A549 (cell line): ENCODE results near the gene ZGPAT. TPM values are rescaled to one million over a fixed set of nuclear protein-coding genes. Genes with fewer than 3 reads are reported as not detected.

Source experiments
- ATAC-seq, 2 experiments: fragments of 200-7000 bp in 1 of 2; fragments of >200 bp in 1 of 2; cut with Nextera tagmentation in 1 of 2; cut with Tn5 transposase in 1 of 2; 3 replicates each; pipeline versions ENCODE4 v1.8.0 to v1.9.1; 2018 to 2020; ENCODE audit warnings: mild to moderate bottlenecking in 1 of 2, moderate library complexity in 1 of 2
- CTCF ChIA-PET: fragments of 300-600 bp; sonication (Branson Sonifier 250); formaldehyde crosslinking; extraction: SDS; loops from one replicate; lab custom pipeline; 2021; ENCODE audit warnings: antibody characterized with exemption, inconsistent platforms; lab: Yijun Ruan, JAX
- POLR2A ChIA-PET: fragments of 350-600 bp; formaldehyde crosslinking; extraction: SDS; loops from one replicate; lab custom pipeline; 2021; ENCODE audit warnings: antibody characterized with exemption, inconsistent platforms; lab: Yijun Ruan, JAX
- DNase-seq, 2 experiments: peaks; one replicate each; pipeline versions ENCODE4 v3.0.0 to v3.0.0-alpha.2; 2011 to 2016; ENCODE audit warnings: low read depth in 1 of 2, low spot score in 1 of 2
- FAIRE-seq: peaks from 2 replicates; lab custom pipeline; 2011; peaks lifted over from hg19 to GRCh38; lab: Jason Lieb, UNC
- H3K27ac ChIP-seq, 2 experiments: fragments of >200 bp; sonication (Bioruptor Twin); formaldehyde crosslinking; 3 replicates each; pipeline ENCODE4 v1.5.1; 2016 to 2017
- H3K4me1 ChIP-seq: fragments of >200 bp; sonication (Bioruptor Twin); formaldehyde crosslinking; 3 replicates; pipeline ENCODE4 v1.6.1; 2016
- H3K4me2 ChIP-seq: fragments of >200 bp; sonication (Bioruptor Twin); formaldehyde crosslinking; 3 replicates; pipeline ENCODE4 v1.6.1; 2016
- H3K4me3 ChIP-seq: fragments of >200 bp; sonication (Bioruptor Twin); formaldehyde crosslinking; 3 replicates; pipeline ENCODE4 v1.5.1; 2016
- H3K9me3 ChIP-seq: fragments of >200 bp; sonication (Bioruptor Twin); formaldehyde crosslinking; 3 replicates; pipeline ENCODE4 v1.6.1; 2016
- ATOH8 ChIP-seq: fragments of 250-450 bp; sonication (Bioruptor Pico); IDR thresholded peaks from 2 replicates; pipeline ENCODE4 v1.5.0; 2020; ENCODE audit warnings: low read depth, mild to moderate bottlenecking, moderate library complexity
- BCL3 ChIP-seq: fragments of >200 bp; sonication (Bioruptor Twin); formaldehyde crosslinking; IDR thresholded peaks from 3 replicates; pipeline ENCODE4 v1.6.1; 2016
- BHLHE40 ChIP-seq: IDR thresholded peaks from 2 replicates; pipeline ENCODE4 v1.6.1; 2012; ENCODE audit warnings: low read depth, low read length, inconsistent platforms
- CBX8 ChIP-seq: fragments of 200-600 bp; sonication (generic); IDR thresholded peaks from 2 replicates; pipeline ENCODE4 v1.6.1; 2016
- HOXB5 ChIP-seq: fragments of 250-450 bp; sonication (Bioruptor Pico); IDR thresholded peaks from 2 replicates; pipeline ENCODE4 v1.5.0; 2020; ENCODE audit warnings: mild to moderate bottlenecking, moderate library complexity
- JUN ChIP-seq, 2 experiments: fragments of >200 bp; sonication (Bioruptor Twin); formaldehyde crosslinking; IDR thresholded peaks; 2 replicates in 1 of 2; 3 replicates in 1 of 2; pipeline ENCODE4 v1.6.1; 2016 to 2017
- MAX ChIP-seq: IDR thresholded peaks from 2 replicates; pipeline ENCODE4 v1.6.1; 2012
- MYC ChIP-seq: IDR thresholded peaks from 2 replicates; pipeline ENCODE4 v1.6.1; 2012; ENCODE audit warnings: mild to moderate bottlenecking, inconsistent platforms, low read length, improper control_type of control experiment, borderline replicate concordance
- RAD21 ChIP-seq, 2 experiments: fragments of >200 bp in 1 of 2; sonication (Bioruptor Twin) in 1 of 2; formaldehyde crosslinking in 1 of 2; IDR thresholded peaks in 1 of 2; conservative IDR thresholded peaks in 1 of 2; 2 replicates in 1 of 2; 3 replicates in 1 of 2; pipeline ENCODE4 v1.6.1; 2012 to 2018; ENCODE audit warnings: inconsistent platforms in 1 of 2
- RARB ChIP-seq: fragments of 250-450 bp; sonication (Bioruptor Pico); IDR thresholded peaks from 2 replicates; pipeline ENCODE4 v1.8.0; 2021; ENCODE audit warnings: mild to moderate bottlenecking, moderate library complexity
- RFX5 ChIP-seq: fragments of 450-650 bp; IDR thresholded peaks from 2 replicates; pipeline ENCODE4 v1.7.1; 2014; ENCODE audit warnings: antibody characterized with exemption, mild to moderate bottlenecking, moderate library complexity
- SMC3 ChIP-seq: fragments of >200 bp; sonication (Bioruptor Twin); formaldehyde crosslinking; IDR thresholded peaks from 3 replicates; pipeline ENCODE4 v1.6.1; 2018; ENCODE audit warnings: inconsistent platforms
- TFCP2L1 ChIP-seq: fragments of 250-450 bp; sonication (Bioruptor Pico); IDR thresholded peaks from 2 replicates; pipeline ENCODE4 v1.5.0; 2021; ENCODE audit warnings: mild to moderate bottlenecking
- TP53 ChIP-seq: fragments of 250-450 bp; sonication (Bioruptor Pico); IDR thresholded peaks from 2 replicates; pipeline ENCODE4 v1.5.0; 2021; ENCODE audit warnings: mild to moderate bottlenecking, moderate library complexity
- ZC3H11A ChIP-seq: fragments of 450-650 bp; IDR thresholded peaks from 2 replicates; pipeline ENCODE4 v1.6.1; 2014; ENCODE audit warnings: antibody characterized with exemption, mild to moderate bottlenecking
- ZNF302 ChIP-seq: fragments of 250-450 bp; sonication (Bioruptor Pico); IDR thresholded peaks from 2 replicates; pipeline ENCODE4 v1.9.0; 2021; ENCODE audit warnings: inconsistent platforms, mild to moderate bottlenecking, moderate library complexity
- ZSCAN20 ChIP-seq: fragments of 250-450 bp; sonication (Bioruptor Pico); IDR thresholded peaks from 2 replicates; pipeline ENCODE4 v1.8.0; 2022; ENCODE audit warnings: mild to moderate bottlenecking, moderate library complexity
- WGBS: methylation state at CpG from one replicate; pipeline ENCODE4 v1.1.6; 2017; ENCODE audit errors: missing lambda C conversion rate; 5-methylcytosine and 5-hydroxymethylcytosine counted together
- polyA plus RNA-seq, 4 experiments: library from polyadenylated mRNA; depleted of rRNA in 3 of 4; stranded (reverse); fragments of >200 nt; fragmentation: RNase III in 1 of 4; extraction: RNeasy Plus Mini Kit Qiagen cat#74134 plus additional on column Dnase treatment in 1 of 4; gene quantifications; 2 replicates in 3 of 4; 3 replicates in 1 of 4; pipeline ENCODE4 v1.2.3, GENCODE V29; 2011 to 2017
- TF ChIP-seq, protein P1 (sequence below): fragments of >200 bp; sonication (Bioruptor Twin); formaldehyde crosslinking; IDR thresholded peaks from 3 replicates; pipeline ENCODE4 v1.5.1; 2016

ZGPAT gene
- polyA plus RNA-seq, 2 of the 4 experiments (the other 2 are of a cell fraction), result 9.5 to 23.9 TPM

DNA sequence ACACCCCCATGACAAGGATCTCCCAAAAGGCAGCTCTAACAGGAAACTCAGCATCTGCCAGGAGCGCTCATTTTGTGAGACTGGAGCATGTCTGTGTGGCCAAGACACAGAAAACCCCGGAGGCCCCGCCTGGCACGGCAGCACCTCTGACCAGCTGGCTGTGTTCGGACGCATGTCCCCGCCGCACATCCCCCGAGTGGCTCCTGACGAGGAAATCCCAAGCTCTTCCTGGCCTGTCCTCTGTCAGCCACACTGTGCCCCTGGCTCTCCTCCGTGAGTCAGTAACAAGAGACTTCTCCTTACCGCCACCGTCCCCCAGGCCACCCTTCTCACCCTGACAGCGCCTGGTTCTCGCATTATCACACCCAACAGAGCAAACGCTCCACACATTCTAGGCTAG is 46.2 kb downstream of the ZGPAT start:
- Histone ChIP-seq H3K4me3 (no peak overlapping the region), H3K27ac (no peak overlapping the region), H3K4me2 (no peak overlapping the region), H3K9me3 (no peaks in the 10 kb centered on the region), H3K4me1 (no peaks in the 10 kb centered on the region)
- DNase-seq (no peak), FAIRE-seq (no peak), ATAC-seq (no peak)
- WGBS, result 76% methylated on average over 16 of the region's 16 CpGs
- ChIA-PET CTCF (interaction anchor here (1.9 kb wide), 1 partner anchor 22 kb away, joined by 5 read pairs; no protein-coding TSS in a partner anchor), POLR2A (no interaction called here)
- no peak for TF ChIP-seq RAD21 (conservative IDR thresholded peaks at IDR 0.05 in 1 of 2, IDR thresholded peaks at IDR 0.05 in 1 of 2)
- TF ChIP-seq SMC3, result no peak
- TF ChIP-seq ZC3H11A, result no peak
- TF ChIP-seq, protein P1, sequence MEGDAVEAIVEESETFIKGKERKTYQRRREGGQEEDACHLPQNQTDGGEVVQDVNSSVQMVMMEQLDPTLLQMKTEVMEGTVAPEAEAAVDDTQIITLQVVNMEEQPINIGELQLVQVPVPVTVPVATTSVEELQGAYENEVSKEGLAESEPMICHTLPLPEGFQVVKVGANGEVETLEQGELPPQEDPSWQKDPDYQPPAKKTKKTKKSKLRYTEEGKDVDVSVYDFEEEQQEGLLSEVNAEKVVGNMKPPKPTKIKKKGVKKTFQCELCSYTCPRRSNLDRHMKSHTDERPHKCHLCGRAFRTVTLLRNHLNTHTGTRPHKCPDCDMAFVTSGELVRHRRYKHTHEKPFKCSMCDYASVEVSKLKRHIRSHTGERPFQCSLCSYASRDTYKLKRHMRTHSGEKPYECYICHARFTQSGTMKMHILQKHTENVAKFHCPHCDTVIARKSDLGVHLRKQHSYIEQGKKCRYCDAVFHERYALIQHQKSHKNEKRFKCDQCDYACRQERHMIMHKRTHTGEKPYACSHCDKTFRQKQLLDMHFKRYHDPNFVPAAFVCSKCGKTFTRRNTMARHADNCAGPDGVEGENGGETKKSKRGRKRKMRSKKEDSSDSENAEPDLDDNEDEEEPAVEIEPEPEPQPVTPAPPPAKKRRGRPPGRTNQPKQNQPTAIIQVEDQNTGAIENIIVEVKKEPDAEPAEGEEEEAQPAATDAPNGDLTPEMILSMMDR, result no peak
- no peak for TF ChIP-seq TP53
- TF ChIP-seq BHLHE40, result no peak
- no peak for TF ChIP-seq HOXB5 (CRISPR knock-in tag)
- no peak for TF ChIP-seq JUN (IDR thresholded peaks at IDR 0.05)
- no peak for TF ChIP-seq CBX8
- no peak for TF ChIP-seq TFCP2L1 (CRISPR knock-in tag)
- no peak for TF ChIP-seq RFX5
- TF ChIP-seq ZSCAN20 (CRISPR knock-in tag), result no peak
- TF ChIP-seq ZNF302, result no peak
- no peak for TF ChIP-seq RARB
- no peak for TF ChIP-seq MAX
- no peak for TF ChIP-seq MYC
- no peak for TF ChIP-seq BCL3

- POLR2A ChIA-PET, result no interaction called here
- no peak for TF ChIP-seq RARB
- TF ChIP-seq, all 56 proteins: peak for 0
- CTCF ChIA-PET, result interaction anchor here (1.1 kb wide), 1 partner anchor 45 kb away, joined by 3 read pairs; no protein-coding TSS in a partner anchor
- Histone ChIP-seq H3K27ac (no peak overlapping the region), H3K9me3 (no peaks in the 10 kb centered on the region), H3K4me1 (no peaks in the 10 kb centered on the region), H3K4me3 (no peak overlapping the region), H3K4me2 (no peak overlapping the region)
- DNase-seq (no peak), FAIRE-seq (no peak), ATAC-seq (no peak)
- 71% methylated on average over 17 of the region's 18 CpGs for WGBS
Measured at GRCh38 chr20:63755933-63756647, 48.3 kb downstream of the ZGPAT start.

- Histone ChIP-seq H3K27ac (no peak overlapping the region), H3K4me1 (no peaks in the 10 kb centered on the region), H3K4me3 (no peak overlapping the region), H3K4me2 (no peak overlapping the region), H3K9me3 (no peaks in the 10 kb centered on the region)
- ATAC-seq (no peak), DNase-seq (no peak), FAIRE-seq (no peak)
- ChIA-PET CTCF (no interaction called here), POLR2A (no interaction called here)
- WGBS, result 54% methylated on average over 8 of the region's 8 CpGs
- no peak for TF ChIP-seq RFX5
- no peak for TF ChIP-seq ZC3H11A
- TF ChIP-seq ATOH8 (CRISPR knock-in tag), result no peak
Measured at GRCh38 chr20:63756648-63756991, 48.8 kb downstream of the ZGPAT start.
